Spleen (tissue), 11 donors: ENCODE results near the gene KDM6B. TPM values are rescaled to one million over a fixed set of nuclear protein-coding genes. Genes with fewer than 3 reads are reported as not detected.

Source experiments
- DNase-seq: peaks from one replicate; pipeline ENCODE4 v3.0.0-alpha.2; 2020
- H3K27ac ChIP-seq, 8 donors: fragments of 200-600 bp; sonication (generic) in 7 of 8; 1 replicate in 4 of 8; 2 replicates in 4 of 8; pipeline versions ENCODE4 v1.5.0 to v1.8.0; 2016 to 2021; ENCODE audit warnings: inconsistent platforms in 4 of 8, mild to moderate bottlenecking in 4 of 8, moderate library complexity in 1 of 8
- H3K27me3 ChIP-seq, 7 donors: fragments of 200-600 bp; sonication (generic) in 6 of 7; replicated peaks in 1 of 7; 1 replicate in 4 of 7; 2 replicates in 3 of 7; pipeline versions ENCODE4 v1.5.0 to v1.8.0; 2016 to 2021; ENCODE audit warnings: inconsistent platforms in 3 of 7, mild to moderate bottlenecking in 1 of 7
- H3K36me3 ChIP-seq, 6 donors: fragments of 200-600 bp; sonication (generic) in 5 of 6; 1 replicate in 4 of 6; 2 replicates in 2 of 6; pipeline versions ENCODE4 v1.5.0 to v1.8.0; 2016 to 2021; ENCODE audit warnings: inconsistent platforms in 2 of 6
- H3K4me1 ChIP-seq, 6 donors: fragments of 200-600 bp; sonication (generic) in 5 of 6; 1 replicate in 3 of 6; 2 replicates in 3 of 6; pipeline versions ENCODE4 v1.5.0 to v1.8.0; 2016 to 2021; ENCODE audit warnings: inconsistent platforms in 3 of 6
- H3K4me3 ChIP-seq, 8 donors: fragments of 200-600 bp; sonication (generic) in 7 of 8; 1 replicate in 4 of 8; 2 replicates in 4 of 8; pipeline versions ENCODE4 v1.5.0 to v1.8.0; 2016 to 2021; ENCODE audit warnings: inconsistent platforms in 4 of 8, mild to moderate bottlenecking in 4 of 8, moderate library complexity in 2 of 8
- H3K9me3 ChIP-seq, 8 donors: fragments of 200-600 bp; sonication (generic) in 7 of 8; 1 replicate in 4 of 8; 2 replicates in 4 of 8; pipeline versions ENCODE4 v1.5.0 to v1.8.0; 2016 to 2021; ENCODE audit warnings: inconsistent platforms in 4 of 8
- CTCF ChIP-seq, 11 experiments: fragments of 200-600 bp in 7 of 11; fragments of 450-650 bp in 4 of 11; sonication (generic) in 4 of 11; IDR thresholded peaks in 8 of 11; conservative IDR thresholded peaks in 3 of 11; 1 replicate in 7 of 11; 2 replicates in 4 of 11; pipeline versions ENCODE4 v1.4.0 to v1.8.0; 2016 to 2021; ENCODE audit warnings: antibody characterized with exemption in 11 of 11, inconsistent platforms in 4 of 11, mild to moderate bottlenecking in 1 of 11
- POLR2A ChIP-seq, 3 donors: fragments of 450-650 bp; IDR thresholded peaks; one replicate each; pipeline ENCODE4 v1.5.1; 2017; ENCODE audit warnings: antibody characterized with exemption in 3 of 3, mild to moderate bottlenecking in 1 of 3
- POLR2AphosphoS5 ChIP-seq, 3 donors: sonication (generic); formaldehyde crosslinking; IDR thresholded peaks; one replicate each; pipeline ENCODE4 v1.5.1; 2017; ENCODE audit warnings: antibody characterized with exemption in 3 of 3
- WGBS, 5 donors: extraction: QIAGEN DNeasy Blood & Tissue Kit in 3 of 5; methylation state at CpG; one replicate each; pipeline versions ENCODE4 v1.1.5 to v1.1.7; 2013 to 2018; 5-methylcytosine and 5-hydroxymethylcytosine counted together
- intact Hi-C: fragments of 100-400 bp; cut with DNase I; formaldehyde crosslinking; loops from one replicate; pipeline ENCODE4 v1.15.0; 2023; ENCODE audit warnings: low total_unique reads
- polyA plus RNA-seq, 3 donors: library from polyadenylated mRNA; stranded (reverse); fragments of 200-250 nt; gene quantifications; one replicate each; pipeline ENCODE4 v1.2.1, GENCODE V29; 2013
- total RNA-seq, 7 donors: library from RNA; depleted of rRNA in 3 of 7; stranded (reverse); fragments of >200 nt in 3 of 7; fragmentation: NEBNext Ultra II Directional in 4 of 7; extraction: Animal tissue kit (Norgen Biotek cat#: 25700) in 4 of 7; gene quantifications; one replicate each; pipeline versions ENCODE4 v1.1.0 to v1.2.1, GENCODE V29; 2016 to 2021
- donor health status: healthy with polysubstance abuse.
- donor health status: DM: no; HTN: no; CAD: no; lungs with moderate emphysema.
- donor health status: DM: no; HTN: no; CAD: no.
- donor health status: Bipolar disorder and iron deficiency.
- donor health status: healthy.
- donor health status: DM: no; HTN: no; CAD: no.
- donor health status: DM: yes; HTN: yes; CAD: no.

The KDM6B gene
- total and polyA plus RNA-seq, 10 donors: 2.9 to 110 (median 48.8) TPM

GRCh38 chr17:7834542-7834956 lies 532 bp downstream of the KDM6B start:
- peak; percentile 94 for DNase-seq
- intact Hi-C loops: no loop called here

GRCh38 chr17:7834957-7835813 lies 1.2 kb downstream of the KDM6B start:
- Histone ChIP-seq H3K36me3 (peaks cover 0 to 8% (median 0%) of the 10 kb centered on the region in 6 donors), H3K27me3 (peaks cover 0 to 6% (median 0%) of the 10 kb centered on the region in 7 donors), H3K9me3 (no peaks in the 10 kb centered on the region), H3K4me1 (peaks cover 33 to 69% (median 50%) of the 10 kb centered on the region in 6 donors), H3K4me3 (peak overlapping the region; percentile 72 to 86 (median 83)), H3K27ac (peak overlapping the region; percentile 88 to 100 (median 95))
- WGBS, 5 donors: 0 to 1% (median 1%) methylated on average over 39 to 69 of the region's 69 CpGs
- intact Hi-C loops: no loop called here
- DNase-seq: peak; percentile 95
- peak; percentile 73 to 92 (median 89) for TF ChIP-seq CTCF (IDR thresholded peaks at IDR 0.05 in 8 of 11, conservative IDR thresholded peaks at IDR 0.05 in 3 of 11)
- TF ChIP-seq POLR2AphosphoS5 (IDR thresholded peaks at IDR 0.05): peak; percentile 87 to 93 (median 87)
- TF ChIP-seq POLR2A (IDR thresholded peaks at IDR 0.05): peak in 2 of 3 donors; percentile 63 to 66

More at GRCh38 chr17:7834542-7834956, 532 bp downstream of the KDM6B start:
- H3K9me3 ChIP-seq: no peaks in the 10 kb centered on the region
- TF ChIP-seq POLR2A (IDR thresholded peaks at IDR 0.05) (no peak), CTCF (IDR thresholded peaks at IDR 0.05 in 8 of 11, conservative IDR thresholded peaks at IDR 0.05 in 3 of 11) (no peak), POLR2AphosphoS5 (IDR thresholded peaks at IDR 0.05) (no peak)
- H3K27ac ChIP-seq: peak overlapping the region; percentile 88 to 100 (median 95)
- 0 to 1% (median 1%) methylated on average over 11 to 20 of the region's 20 CpGs for WGBS, 5 donors
- peaks cover 33 to 63% (median 43%) of the 10 kb centered on the region in 6 donors for H3K4me1 ChIP-seq
- peaks cover 0 to 6% (median 0%) of the 10 kb centered on the region in 7 donors for H3K27me3 ChIP-seq
- H3K36me3 ChIP-seq: peaks cover 0 to 2% (median 0%) of the 10 kb centered on the region in 6 donors
- H3K4me3 ChIP-seq: peak overlapping the region; percentile 72 to 86 (median 83)

- intact Hi-C loops: no loop called here
- TF ChIP-seq POLR2A (IDR thresholded peaks at IDR 0.05) (peak in 1 of 3 donors; percentile 76), CTCF (IDR thresholded peaks at IDR 0.05 in 8 of 11, conservative IDR thresholded peaks at IDR 0.05 in 3 of 11) (peak in 1 of 11 experiments; percentile 6), POLR2AphosphoS5 (IDR thresholded peaks at IDR 0.05) (peak in 2 of 3 donors; percentile 59 to 71)
- Histone ChIP-seq H3K27me3 (peaks cover 0 to 4% (median 0%) of the 10 kb centered on the region in 7 donors), H3K27ac (peak overlapping the region; percentile 88 to 100 (median 95)), H3K36me3 (peaks cover 0 to 17% (median 0%) of the 10 kb centered on the region in 6 donors), H3K4me1 (peaks cover 40 to 77% (median 58%) of the 10 kb centered on the region in 6 donors), H3K4me3 (peak overlapping the region; percentile 72 to 86 (median 83)), H3K9me3 (no peaks in the 10 kb centered on the region)
- DNase-seq: no peak
- WGBS, 5 donors: 0 to 1% (median 1%) methylated on average over 45 to 61 of the region's 61 CpGs
Observed at GRCh38 chr17:7835814-7836595, 2.0 kb downstream of the KDM6B start.
